Measurements from ENCODE around the gene ACADL. TPM values are rescaled to one million over a fixed set of nuclear protein-coding genes. Genes with fewer than 3 reads are reported as not detected.
A peak's percentile ranks its signal among the peaks of the same experiment; 100 is the strongest.

ACADL gene
- polyA plus RNA-seq (2013), result 0.04 TPM

DNA sequence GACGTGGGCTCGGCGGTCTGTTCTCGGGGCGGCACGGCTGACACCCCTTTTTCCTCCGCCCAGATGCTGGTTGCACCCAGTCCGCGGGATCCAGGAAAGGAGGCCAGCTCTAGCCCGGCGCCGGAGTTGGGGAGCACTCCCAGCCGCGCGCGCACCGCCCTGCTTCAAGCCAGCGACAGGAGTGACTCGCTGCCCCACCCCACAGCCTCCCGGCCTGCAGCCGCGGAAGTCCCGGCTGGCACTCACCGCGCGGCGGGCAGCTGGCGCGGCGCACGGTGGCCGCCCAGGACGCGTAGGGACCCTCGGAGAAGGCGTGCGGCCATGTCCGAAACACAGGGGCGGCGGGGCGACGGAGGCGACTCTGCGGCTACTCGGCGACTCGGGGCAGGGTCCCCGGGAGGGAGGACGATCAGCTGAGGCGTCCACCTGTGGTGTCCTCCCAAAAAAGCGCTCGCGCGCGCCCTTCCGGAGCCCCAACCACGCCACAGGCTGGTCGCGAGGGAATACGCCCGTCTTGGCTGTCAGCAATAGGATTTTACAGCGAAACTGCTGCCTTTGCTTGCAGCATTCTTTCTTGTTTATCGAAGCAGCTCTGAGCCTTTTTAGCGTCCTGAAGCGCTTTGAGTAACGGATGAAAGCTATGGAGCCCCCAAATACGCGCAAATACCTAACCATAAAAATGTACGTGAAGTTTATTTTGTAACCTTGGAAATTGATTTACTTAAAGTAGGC lies at the start of gene ACADL:
ACADL (minus strand) TSS at position 507 of the 732 bp plus-strand sequence; CDS start at position 323, 184 bp downstream.
- ChIA-PET CTCF (interaction anchor here (1.4 to 1.5 kb wide), 2 partner anchors 28 to 243 kb away, joined by 3 to 4 read pairs; no protein-coding TSS in a partner anchor), POLR2A (no interaction called here)
- peak; percentile 37 to 77 (median 64) for DNase-seq

DNA sequence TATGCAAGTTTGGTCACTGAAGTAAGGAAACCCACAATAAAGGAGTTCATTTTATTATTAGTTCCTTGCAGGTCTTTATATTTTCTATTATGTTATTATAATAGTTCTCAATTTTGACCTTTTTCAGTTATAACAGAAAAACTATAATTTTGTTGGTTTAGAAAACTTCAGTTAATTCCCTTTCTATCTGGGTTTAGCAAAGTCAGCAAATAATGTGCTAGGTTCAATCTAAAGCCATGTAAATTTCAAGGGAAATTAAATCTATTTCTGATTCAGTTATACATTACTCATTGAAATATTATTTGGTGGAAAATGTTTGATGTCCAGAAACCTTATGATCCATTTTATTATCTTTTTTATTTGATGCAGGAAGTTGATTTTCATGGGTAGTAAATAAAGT lies 46.1 kb upstream of the ACADL start:
- no peak overlapping the region for H3K4me3 ChIP-seq (ENCODE audit: control insufficient read depth in 1 of 7, extremely low read depth in 1 of 7, insufficient read depth in 4 of 7, low read depth in 2 of 7, low read length in 6 of 7)
- H3K36me3 ChIP-seq (ENCODE audit: control insufficient read depth in 4 of 4, insufficient read depth in 4 of 4, low read length in 3 of 4), result no peaks in the 10 kb centered on the region
- no peaks in the 10 kb centered on the region for H3K9me3 ChIP-seq (ENCODE audit: control extremely low read depth in 1 of 5, control insufficient read depth in 4 of 5, insufficient read depth in 2 of 5, low read depth in 1 of 5, low read length in 4 of 5)
- ChIA-PET CTCF (no interaction called here), POLR2A (no interaction called here)
- H3K4me1 ChIP-seq (ENCODE audit: control extremely low read depth in 1 of 4, control insufficient read depth in 4 of 4, insufficient read depth in 4 of 4, low read length in 3 of 4), result no peaks in the 10 kb centered on the region
- H3K27ac ChIP-seq (ENCODE audit: insufficient read depth in 1 of 2, low read depth in 1 of 2, low read length in 2 of 2, poor library complexity in 1 of 2, severe bottlenecking in 2 of 2), result no peak overlapping the region
- DNase-seq, result no peak
- peaks cover 0 to 10% (median 0%) of the 10 kb centered on the region in 5 experiments for H3K27me3 ChIP-seq (replicated peaks in 2 of 5; ENCODE audit: control insufficient read depth in 4 of 5, insufficient read depth in 5 of 5, low read length in 4 of 5)

More for the DNA sequence above, at the start of gene ACADL:
- no peak within 1 kb of the TSS for H3K27ac ChIP-seq (ENCODE audit: insufficient read depth in 1 of 2, low read depth in 1 of 2, low read length in 2 of 2, poor library complexity in 1 of 2, severe bottlenecking in 2 of 2)
- WGBS (ENCODE audit: insufficient coverage), result under 1% methylated on average over 67 of the region's 69 CpGs
- H3K36me3 ChIP-seq (ENCODE audit: control insufficient read depth in 4 of 4, insufficient read depth in 4 of 4, low read length in 3 of 4), result no peaks in the 10 kb centered on the region
- peaks cover 0 to 14% (median 8%) of the 10 kb centered on the region in 4 experiments for H3K4me1 ChIP-seq (ENCODE audit: control extremely low read depth in 1 of 4, control insufficient read depth in 4 of 4, insufficient read depth in 4 of 4, low read length in 3 of 4)
- peaks cover 3 to 53% (median 25%) of the 10 kb centered on the region in 5 experiments for H3K27me3 ChIP-seq (replicated peaks in 2 of 5; ENCODE audit: control insufficient read depth in 4 of 5, insufficient read depth in 5 of 5, low read length in 4 of 5)
- H3K4me3 ChIP-seq (ENCODE audit: control insufficient read depth in 1 of 7, extremely low read depth in 1 of 7, insufficient read depth in 4 of 7, low read depth in 2 of 7, low read length in 6 of 7), result peak within 1 kb of the TSS; percentile 45 to 77 (median 72)
- no peaks in the 10 kb centered on the region for H3K9me3 ChIP-seq (ENCODE audit: control extremely low read depth in 1 of 5, control insufficient read depth in 4 of 5, insufficient read depth in 2 of 5, low read depth in 1 of 5, low read length in 4 of 5)

DNA sequence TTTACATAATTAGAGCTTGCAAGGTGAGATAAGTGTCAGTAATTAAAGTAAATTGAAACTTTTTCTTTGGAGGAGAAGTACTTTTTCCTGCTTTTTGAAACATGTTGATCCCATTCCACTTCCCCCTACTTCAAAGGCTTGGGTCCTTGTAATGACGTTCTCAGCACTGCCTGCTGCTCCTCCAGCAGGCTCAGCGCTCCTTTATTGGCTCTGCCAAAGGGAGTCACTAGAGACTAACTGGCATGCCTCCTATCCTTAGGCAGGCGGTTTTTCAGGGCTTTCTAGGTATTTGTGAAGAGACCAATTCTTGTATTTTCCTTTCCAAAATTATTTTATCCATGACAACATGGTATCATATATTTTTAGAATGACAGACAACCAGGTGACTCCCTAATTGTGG lies 43.9 kb upstream of the ACADL start:
- 36% methylated on average over 2 of the region's 3 CpGs for WGBS (ENCODE audit: insufficient coverage)
- no peaks in the 10 kb centered on the region for H3K36me3 ChIP-seq (ENCODE audit: control insufficient read depth in 4 of 4, insufficient read depth in 4 of 4, low read length in 3 of 4)
- DNase-seq, result no peak
- H3K27ac ChIP-seq (ENCODE audit: insufficient read depth in 1 of 2, low read depth in 1 of 2, low read length in 2 of 2, poor library complexity in 1 of 2, severe bottlenecking in 2 of 2), result no peak overlapping the region
- H3K4me1 ChIP-seq (ENCODE audit: control extremely low read depth in 1 of 4, control insufficient read depth in 4 of 4, insufficient read depth in 4 of 4, low read length in 3 of 4), result no peaks in the 10 kb centered on the region
- ChIA-PET POLR2A (no interaction called here), CTCF (no interaction called here)
- H3K4me3 ChIP-seq (ENCODE audit: control insufficient read depth in 1 of 7, extremely low read depth in 1 of 7, insufficient read depth in 4 of 7, low read depth in 2 of 7, low read length in 6 of 7), result no peak overlapping the region
- no peaks in the 10 kb centered on the region for H3K9me3 ChIP-seq (ENCODE audit: control extremely low read depth in 1 of 5, control insufficient read depth in 4 of 5, insufficient read depth in 2 of 5, low read depth in 1 of 5, low read length in 4 of 5)
- H3K27me3 ChIP-seq (replicated peaks in 2 of 5; ENCODE audit: control insufficient read depth in 4 of 5, insufficient read depth in 5 of 5, low read length in 4 of 5), result peaks cover 0 to 10% (median 0%) of the 10 kb centered on the region in 5 experiments

DNA sequence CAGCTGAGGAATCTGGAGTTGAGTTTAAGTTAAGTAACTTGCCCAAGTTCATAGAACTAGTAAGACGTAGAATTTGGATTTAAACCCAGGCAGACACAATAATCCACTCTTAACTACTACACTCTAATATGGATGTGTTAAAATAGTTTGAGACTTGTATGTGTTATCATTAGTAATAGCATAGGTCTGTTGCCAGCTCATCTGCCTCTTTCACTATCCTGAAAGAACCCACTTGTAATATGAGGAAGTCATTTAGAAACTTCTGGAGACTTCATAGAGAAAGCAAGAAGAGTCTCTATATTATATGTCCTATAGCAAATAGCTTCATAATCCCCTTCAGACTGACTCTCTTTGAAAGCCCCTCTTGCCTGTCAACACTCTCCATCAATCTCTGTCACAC lies 43.0 kb upstream of the ACADL start:
- ChIA-PET CTCF (no interaction called here), POLR2A (no interaction called here)

DNA sequence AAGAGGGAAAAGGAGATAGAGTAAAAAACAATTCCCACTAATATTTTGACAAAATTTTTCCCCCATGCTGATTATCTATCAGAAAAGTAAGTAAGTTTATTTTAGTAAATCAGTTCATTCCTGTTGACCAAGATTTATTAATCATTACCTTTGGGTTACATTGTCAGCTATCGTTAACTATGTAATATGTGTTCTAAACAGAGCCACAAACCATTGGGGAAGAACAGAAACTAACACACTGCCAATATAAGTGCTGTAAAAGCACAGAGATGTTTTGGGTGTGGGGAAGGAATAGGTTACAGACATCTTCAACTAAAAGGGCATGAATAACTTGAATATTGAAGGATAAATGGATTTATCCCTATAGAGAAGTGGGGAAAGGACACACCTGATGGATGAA lies 42.5 kb upstream of the ACADL start:
- Histone ChIP-seq H3K27me3 (replicated peaks in 2 of 5; ENCODE audit: control insufficient read depth in 4 of 5, insufficient read depth in 5 of 5, low read length in 4 of 5) (peaks cover 0 to 10% (median 2%) of the 10 kb centered on the region in 5 experiments), H3K4me3 (ENCODE audit: control insufficient read depth in 1 of 7, extremely low read depth in 1 of 7, insufficient read depth in 4 of 7, low read depth in 2 of 7, low read length in 6 of 7) (no peak overlapping the region), H3K9me3 (ENCODE audit: control extremely low read depth in 1 of 5, control insufficient read depth in 4 of 5, insufficient read depth in 2 of 5, low read depth in 1 of 5, low read length in 4 of 5) (no peaks in the 10 kb centered on the region), H3K4me1 (ENCODE audit: control extremely low read depth in 1 of 4, control insufficient read depth in 4 of 4, insufficient read depth in 4 of 4, low read length in 3 of 4) (no peaks in the 10 kb centered on the region), H3K36me3 (ENCODE audit: control insufficient read depth in 4 of 4, insufficient read depth in 4 of 4, low read length in 3 of 4) (no peaks in the 10 kb centered on the region), H3K27ac (ENCODE audit: insufficient read depth in 1 of 2, low read depth in 1 of 2, low read length in 2 of 2, poor library complexity in 1 of 2, severe bottlenecking in 2 of 2) (no peak overlapping the region)
- ChIA-PET CTCF (no interaction called here), POLR2A (no interaction called here)
- no CpG with 5 or more reads among the region's 1 CpG for WGBS (ENCODE audit: insufficient coverage)
- no peak for DNase-seq

More for the DNA sequence above, 43.0 kb upstream of the ACADL start:
- Histone ChIP-seq H3K9me3 (ENCODE audit: control extremely low read depth in 1 of 5, control insufficient read depth in 4 of 5, insufficient read depth in 2 of 5, low read depth in 1 of 5, low read length in 4 of 5) (no peaks in the 10 kb centered on the region), H3K4me1 (ENCODE audit: control extremely low read depth in 1 of 4, control insufficient read depth in 4 of 4, insufficient read depth in 4 of 4, low read length in 3 of 4) (no peaks in the 10 kb centered on the region), H3K4me3 (ENCODE audit: control insufficient read depth in 1 of 7, extremely low read depth in 1 of 7, insufficient read depth in 4 of 7, low read depth in 2 of 7, low read length in 6 of 7) (no peak overlapping the region), H3K27me3 (replicated peaks in 2 of 5; ENCODE audit: control insufficient read depth in 4 of 5, insufficient read depth in 5 of 5, low read length in 4 of 5) (peaks cover 0 to 10% (median 2%) of the 10 kb centered on the region in 5 experiments), H3K36me3 (ENCODE audit: control insufficient read depth in 4 of 4, insufficient read depth in 4 of 4, low read length in 3 of 4) (no peaks in the 10 kb centered on the region), H3K27ac (ENCODE audit: insufficient read depth in 1 of 2, low read depth in 1 of 2, low read length in 2 of 2, poor library complexity in 1 of 2, severe bottlenecking in 2 of 2) (no peak overlapping the region)
- WGBS (ENCODE audit: insufficient coverage), result no CpG with 5 or more reads among the region's 1 CpG
- DNase-seq, result no peak

DNA sequence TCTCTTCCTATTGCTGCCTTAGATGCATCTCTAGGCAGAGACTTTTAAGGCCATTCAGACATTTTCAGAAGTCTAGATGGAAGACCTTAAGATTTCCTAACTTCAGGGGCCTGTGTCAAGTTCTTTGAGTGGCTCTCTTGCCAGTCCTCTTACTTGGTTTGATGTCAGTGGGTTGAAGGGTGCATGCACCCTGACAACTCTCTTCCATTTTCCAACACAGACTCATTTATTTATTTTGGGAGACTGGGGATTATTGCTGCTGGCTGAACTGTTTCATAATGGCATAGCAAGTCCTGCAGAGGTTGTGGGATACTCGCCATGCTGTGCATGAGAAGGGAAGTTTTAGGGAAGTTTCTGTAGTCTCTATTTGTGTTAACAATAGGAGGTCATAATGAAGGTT lies 39.0 kb upstream of the ACADL start:
- no peak overlapping the region for H3K27ac ChIP-seq (ENCODE audit: insufficient read depth in 1 of 2, low read depth in 1 of 2, low read length in 2 of 2, poor library complexity in 1 of 2, severe bottlenecking in 2 of 2)
- POLR2A ChIA-PET, result no interaction called here
- WGBS (ENCODE audit: insufficient coverage), result no CpG with 5 or more reads among the region's 1 CpG
- H3K4me1 ChIP-seq (ENCODE audit: control extremely low read depth in 1 of 4, control insufficient read depth in 4 of 4, insufficient read depth in 4 of 4, low read length in 3 of 4), result no peaks in the 10 kb centered on the region
- H3K4me3 ChIP-seq (ENCODE audit: control insufficient read depth in 1 of 7, extremely low read depth in 1 of 7, insufficient read depth in 4 of 7, low read depth in 2 of 7, low read length in 6 of 7), result no peak overlapping the region
- H3K27me3 ChIP-seq (replicated peaks in 2 of 5; ENCODE audit: control insufficient read depth in 4 of 5, insufficient read depth in 5 of 5, low read length in 4 of 5), result peaks cover 0 to 10% (median 2%) of the 10 kb centered on the region in 5 experiments
- no peak for DNase-seq
- no peaks in the 10 kb centered on the region for H3K9me3 ChIP-seq (ENCODE audit: control extremely low read depth in 1 of 5, control insufficient read depth in 4 of 5, insufficient read depth in 2 of 5, low read depth in 1 of 5, low read length in 4 of 5)
- H3K36me3 ChIP-seq (ENCODE audit: control insufficient read depth in 4 of 4, insufficient read depth in 4 of 4, low read length in 3 of 4), result no peaks in the 10 kb centered on the region
- CTCF ChIA-PET, result no interaction called here

DNA sequence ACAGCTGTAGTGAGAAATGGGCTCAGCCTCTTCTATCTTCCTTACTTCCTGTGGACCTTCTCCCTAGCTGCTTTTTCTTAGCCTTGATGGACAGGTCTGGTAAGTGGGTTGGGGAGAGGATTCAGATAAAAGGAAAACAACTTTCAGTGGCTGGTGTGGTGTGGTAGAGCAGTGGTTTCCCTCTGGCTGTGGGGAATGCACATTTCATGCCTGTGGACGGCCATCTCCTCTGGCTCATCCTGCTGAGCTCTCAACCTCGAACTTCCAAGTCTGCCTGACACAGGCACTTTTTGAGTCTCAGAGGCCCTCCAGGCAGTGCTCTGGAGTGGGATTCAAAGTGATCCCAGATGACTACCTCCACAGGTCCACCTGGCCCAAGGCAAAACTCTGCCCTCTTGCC lies 38.6 kb upstream of the ACADL start:
- H3K27me3 ChIP-seq (replicated peaks in 2 of 5; ENCODE audit: control insufficient read depth in 4 of 5, insufficient read depth in 5 of 5, low read length in 4 of 5), result peaks cover 0 to 10% (median 2%) of the 10 kb centered on the region in 5 experiments
- no peaks in the 10 kb centered on the region for H3K36me3 ChIP-seq (ENCODE audit: control insufficient read depth in 4 of 4, insufficient read depth in 4 of 4, low read length in 3 of 4)
- ChIA-PET CTCF (interaction anchor here (1.0 kb wide), 1 partner anchor 9 kb away, joined by 3 read pairs; no protein-coding TSS in a partner anchor), POLR2A (no interaction called here)
- H3K4me3 ChIP-seq (ENCODE audit: control insufficient read depth in 1 of 7, extremely low read depth in 1 of 7, insufficient read depth in 4 of 7, low read depth in 2 of 7, low read length in 6 of 7), result no peak overlapping the region
- WGBS (ENCODE audit: insufficient coverage), result 91% methylated on average over 2 of the region's 2 CpGs
- no peak for DNase-seq
- no peak overlapping the region for H3K27ac ChIP-seq (ENCODE audit: insufficient read depth in 1 of 2, low read depth in 1 of 2, low read length in 2 of 2, poor library complexity in 1 of 2, severe bottlenecking in 2 of 2)
- H3K4me1 ChIP-seq (ENCODE audit: control extremely low read depth in 1 of 4, control insufficient read depth in 4 of 4, insufficient read depth in 4 of 4, low read length in 3 of 4), result no peaks in the 10 kb centered on the region
- no peaks in the 10 kb centered on the region for H3K9me3 ChIP-seq (ENCODE audit: control extremely low read depth in 1 of 5, control insufficient read depth in 4 of 5, insufficient read depth in 2 of 5, low read depth in 1 of 5, low read length in 4 of 5)
